ENCODE measurements around the gene DOLPP1. TPM values are rescaled to one million over a fixed set of nuclear protein-coding genes. Genes with fewer than 3 reads are reported as not detected.
A peak's percentile ranks its signal among the peaks of the same experiment; 100 is the strongest.

DOLPP1 gene
- total and polyA plus RNA-seq, 12 donors, result 3.1 to 8.1 (median 5.0) TPM

DNA sequence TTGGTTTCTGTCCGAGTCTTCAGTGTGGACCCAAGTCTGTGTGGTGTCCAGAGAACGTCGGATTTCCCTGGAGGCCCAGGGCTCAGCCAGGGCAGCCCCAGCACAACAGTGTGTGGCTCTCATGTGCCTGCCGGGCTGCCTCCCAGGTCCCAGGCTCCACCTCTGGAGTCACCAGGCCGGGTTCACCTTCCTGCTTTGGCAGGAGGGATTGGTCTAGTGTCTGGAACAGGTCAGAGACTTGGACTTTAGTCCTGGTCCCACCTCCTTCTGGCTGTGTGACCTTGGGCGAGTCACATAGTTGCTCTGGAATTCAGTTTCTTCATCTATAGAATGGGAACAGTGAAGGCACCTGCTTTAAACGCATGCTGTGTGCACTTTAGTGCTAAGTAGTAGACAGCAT lies 3.2 kb downstream of the DOLPP1 start:
- intact Hi-C loops (cut with DNase I), result no loop called here
- WGBS, 2 donors, result 85 to 90% methylated on average over 7 of the region's 7 CpGs

DNA sequence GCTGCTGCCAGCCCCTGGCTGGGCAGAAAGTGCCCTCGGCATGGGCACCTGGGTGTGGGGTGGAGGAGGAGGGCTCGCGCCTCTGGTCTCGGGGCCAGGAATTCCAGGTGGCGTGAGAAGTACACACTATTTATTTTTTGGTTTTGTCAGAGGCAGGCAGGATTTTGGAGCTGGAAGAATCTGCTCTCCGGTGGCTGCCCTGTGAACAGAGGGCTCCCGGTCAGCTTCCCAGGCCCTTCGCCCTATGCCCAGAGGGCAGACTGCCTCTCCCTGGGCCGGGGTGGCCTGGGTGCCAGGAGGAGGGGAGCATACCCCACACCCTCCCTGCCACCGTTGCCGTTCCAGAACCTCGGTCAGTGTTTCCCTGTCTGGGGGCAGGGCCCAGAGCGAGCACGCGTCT lies 8.3 kb downstream of the DOLPP1 start:
- 91 to 93% methylated on average over 15 of the region's 15 CpGs for WGBS, 2 donors

More for the DNA sequence above, 3.2 kb downstream of the DOLPP1 start:
- no peak overlapping the region for H3K27ac ChIP-seq
- peaks cover 0 to 47% (median 24%) of the 10 kb centered on the region in 9 donors for H3K36me3 ChIP-seq
- H3K4me3 ChIP-seq, result no peak overlapping the region
- no peaks in the 10 kb centered on the region for H3K9me3 ChIP-seq
- peaks cover 11 to 29% (median 19%) of the 10 kb centered on the region in 9 donors for H3K4me1 ChIP-seq
- DNase-seq, result no peak
- H3K27me3 ChIP-seq, result no peaks in the 10 kb centered on the region
- ATAC-seq, result no peak
- TF ChIP-seq, protein P1, sequence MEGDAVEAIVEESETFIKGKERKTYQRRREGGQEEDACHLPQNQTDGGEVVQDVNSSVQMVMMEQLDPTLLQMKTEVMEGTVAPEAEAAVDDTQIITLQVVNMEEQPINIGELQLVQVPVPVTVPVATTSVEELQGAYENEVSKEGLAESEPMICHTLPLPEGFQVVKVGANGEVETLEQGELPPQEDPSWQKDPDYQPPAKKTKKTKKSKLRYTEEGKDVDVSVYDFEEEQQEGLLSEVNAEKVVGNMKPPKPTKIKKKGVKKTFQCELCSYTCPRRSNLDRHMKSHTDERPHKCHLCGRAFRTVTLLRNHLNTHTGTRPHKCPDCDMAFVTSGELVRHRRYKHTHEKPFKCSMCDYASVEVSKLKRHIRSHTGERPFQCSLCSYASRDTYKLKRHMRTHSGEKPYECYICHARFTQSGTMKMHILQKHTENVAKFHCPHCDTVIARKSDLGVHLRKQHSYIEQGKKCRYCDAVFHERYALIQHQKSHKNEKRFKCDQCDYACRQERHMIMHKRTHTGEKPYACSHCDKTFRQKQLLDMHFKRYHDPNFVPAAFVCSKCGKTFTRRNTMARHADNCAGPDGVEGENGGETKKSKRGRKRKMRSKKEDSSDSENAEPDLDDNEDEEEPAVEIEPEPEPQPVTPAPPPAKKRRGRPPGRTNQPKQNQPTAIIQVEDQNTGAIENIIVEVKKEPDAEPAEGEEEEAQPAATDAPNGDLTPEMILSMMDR (IDR thresholded peaks at IDR 0.05), result no peak

GRCh38 chr9:129093602-129094386 lies 12.9 kb downstream of the DOLPP1 start:
- no peak for DNase-seq
- H3K4me1 ChIP-seq, result peaks cover 0 to 10% (median 0%) of the 10 kb centered on the region in 9 donors
- no peaks in the 10 kb centered on the region for H3K9me3 ChIP-seq
- peak overlapping the region in 5 of 10 donors; percentile 29 to 53 (median 35) for H3K27ac ChIP-seq
- no peak overlapping the region for H3K4me3 ChIP-seq
- no peaks in the 10 kb centered on the region for H3K27me3 ChIP-seq
- peaks cover 0 to 66% (median 20%) of the 10 kb centered on the region in 9 donors for H3K36me3 ChIP-seq
- WGBS, 2 donors, result 85 to 87% methylated on average over 20 of the region's 20 CpGs
- intact Hi-C loops (cut with DNase I), result no loop called here
- TF ChIP-seq, protein P1 (IDR thresholded peaks at IDR 0.05), result no peak
- peak in 4 of 8 donors; percentile 6 to 10 (median 7) for ATAC-seq

More for the DNA sequence above, 8.3 kb downstream of the DOLPP1 start:
- DNase-seq (no peak), ATAC-seq (no peak)
- peaks cover 0 to 3% (median 0%) of the 10 kb centered on the region in 9 donors for H3K4me1 ChIP-seq
- H3K27me3 ChIP-seq, result no peaks in the 10 kb centered on the region
- peaks cover 0 to 66% (median 24%) of the 10 kb centered on the region in 9 donors for H3K36me3 ChIP-seq
- TF ChIP-seq, protein P1 (IDR thresholded peaks at IDR 0.05), result no peak
- no peak overlapping the region for H3K4me3 ChIP-seq
- intact Hi-C loops (cut with DNase I), result no loop called here
- H3K9me3 ChIP-seq, result no peaks in the 10 kb centered on the region
- no peak overlapping the region for H3K27ac ChIP-seq

DNA sequence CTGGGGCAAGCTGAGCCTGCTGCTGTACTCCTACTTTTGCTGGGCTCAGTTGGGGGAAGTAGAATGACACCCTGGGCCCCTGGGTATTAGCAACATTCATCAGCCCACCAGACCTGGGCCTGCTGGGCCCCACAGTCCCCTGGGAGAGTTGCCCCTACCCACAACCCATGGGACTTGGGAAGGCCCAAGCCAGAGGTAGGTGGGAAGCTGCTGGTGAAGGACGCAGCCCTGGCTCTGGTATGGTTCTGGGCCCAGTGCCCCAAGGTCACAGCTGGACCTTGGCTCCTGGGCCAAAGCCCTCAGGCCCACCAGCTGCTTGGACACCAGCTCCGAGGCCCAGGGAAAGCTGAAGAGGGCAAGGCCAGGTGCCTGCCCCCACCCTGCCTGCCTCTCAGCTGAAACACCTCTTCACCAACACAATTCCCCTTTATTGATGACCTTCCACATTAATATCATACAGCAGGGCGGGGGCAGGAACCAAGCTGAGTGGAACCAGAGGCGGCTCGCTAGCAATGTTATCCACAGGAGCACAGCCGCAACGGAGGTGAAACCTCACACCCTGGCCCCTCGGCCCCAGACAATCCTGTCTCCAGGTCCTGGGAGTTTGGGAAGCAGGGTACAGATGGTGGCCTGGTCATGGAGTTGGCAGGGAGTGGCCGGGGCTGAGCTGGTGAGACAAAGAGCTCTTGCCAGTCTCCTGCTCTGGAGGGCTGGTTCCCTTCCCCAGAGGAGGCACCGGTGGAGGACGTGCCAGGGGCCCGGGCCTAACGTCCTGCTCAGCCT lies 13.7 kb downstream of the DOLPP1 start:
- TF ChIP-seq, protein P1 (IDR thresholded peaks at IDR 0.05), result no peak
- no peaks in the 10 kb centered on the region for H3K27me3 ChIP-seq
- 83 to 87% methylated on average over 13 of the region's 13 CpGs for WGBS, 2 donors
- peaks cover 0 to 10% (median 0%) of the 10 kb centered on the region in 9 donors for H3K4me1 ChIP-seq
- intact Hi-C loops (cut with DNase I), result no loop called here
- no peaks in the 10 kb centered on the region for H3K9me3 ChIP-seq
- no peak overlapping the region for H3K4me3 ChIP-seq
- H3K36me3 ChIP-seq, result peaks cover 0 to 61% (median 20%) of the 10 kb centered on the region in 9 donors
- peak overlapping the region in 6 of 10 donors; percentile 29 to 53 (median 38) for H3K27ac ChIP-seq
- ATAC-seq, result peak; percentile 31 to 73 (median 58)
- no peak for DNase-seq
